HAP-1 (cell line): ENCODE results near the gene RB1.

Experiments
- DNase-seq, 2 experiments: peaks; one replicate each; pipeline ENCODE4 v3.0.0-alpha.2; 2016 to 2020; ENCODE audit warnings: low spot score in 2 of 2
- H3K27me3 ChIP-seq: fragments of 250-450 bp; sonication (Bioruptor Pico); 2 replicates; pipeline ENCODE4 v1.5.1; 2020; ENCODE audit warnings: low read depth, mild to moderate bottlenecking, moderate library complexity
- H3K36me3 ChIP-seq: fragments of 250-450 bp; sonication (Bioruptor Pico); replicated peaks from 2 replicates; pipeline ENCODE4 v1.5.1; 2020; ENCODE audit warnings: mild to moderate bottlenecking
- H3K4me1 ChIP-seq: fragments of 250-450 bp; sonication (Bioruptor Pico); 2 replicates; pipeline ENCODE4 v1.5.1; 2020; ENCODE audit warnings: mild to moderate bottlenecking
- H3K4me3 ChIP-seq: fragments of 250-450 bp; sonication (Bioruptor Pico); 2 replicates; pipeline ENCODE4 v1.5.1; 2020; ENCODE audit warnings: mild to moderate bottlenecking, moderate library complexity
- H3K9me3 ChIP-seq: fragments of 250-450 bp; sonication (Bioruptor Pico); 2 replicates; pipeline ENCODE4 v1.5.1; 2020; ENCODE audit warnings: mild to moderate bottlenecking, moderate library complexity
- in situ Hi-C: fragments of 300-500 bp; cut with MboI; formaldehyde crosslinking; loops from 3 replicates; pipeline ENCODE4 v1.14.3; 2020; ENCODE audit warnings: low sequenced_read_pairs, inconsistent platforms, mixed read lengths

Gene RB1

GRCh38 chr13:48303359-48304142, at the start of gene RB1:
Gene RB1, plus strand, starts transcription at chr13:48303751. Its CDS starts 162 bp downstream, at chr13:48303913.
- Histone ChIP-seq H3K9me3 (no peaks in the 10 kb centered on the region), H3K4me3 (peak within 1 kb of the TSS; percentile 86), H3K36me3 (0 out of 2 replicates have a peak, but pooled peaks cover 4% of the 10 kb centered on the region), H3K4me1 (peaks cover 8% of the 10 kb centered on the region), H3K27me3 (no peaks in the 10 kb centered on the region)
- in situ Hi-C loops, result no loop called here
- peak; percentile 86 to 90 for DNase-seq

DNA sequence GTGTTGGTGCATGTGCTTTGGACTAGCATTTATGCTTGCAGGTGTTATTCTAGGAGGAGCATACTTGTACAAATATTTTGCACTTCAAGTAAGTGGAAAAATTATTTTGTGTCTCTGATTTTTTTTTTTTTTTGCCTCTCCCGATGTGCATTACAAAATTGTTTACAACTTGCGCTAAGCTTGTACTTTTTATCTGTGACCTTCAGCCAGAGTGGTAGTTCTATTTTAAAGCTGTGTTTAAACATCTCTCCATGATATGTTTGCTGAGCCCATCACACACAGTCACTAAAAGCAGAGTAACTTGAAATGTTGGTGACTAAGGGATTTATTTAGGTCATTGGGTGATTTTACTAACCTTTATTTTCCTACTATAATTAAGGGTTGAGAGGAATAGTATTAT, 49.7 kb upstream of the RB1 start:
- H3K9me3 ChIP-seq, result no peaks in the 10 kb centered on the region
- in situ Hi-C loops, result no loop called here
- DNase-seq, result no peak
- no peaks in the 10 kb centered on the region for H3K27me3 ChIP-seq
- H3K4me1 ChIP-seq, result no peaks in the 10 kb centered on the region; the same call in 1 of the 2 replicates
- H3K36me3 ChIP-seq, result peaks cover 33% of the 10 kb centered on the region
- no peak overlapping the region for H3K4me3 ChIP-seq

- Histone ChIP-seq H3K9me3 (no peaks in the 10 kb centered on the region), H3K4me1 (no peaks in the 10 kb centered on the region; the same call in 1 of the 2 replicates), H3K36me3 (peaks cover 39% of the 10 kb centered on the region), H3K4me3 (no peak overlapping the region), H3K27me3 (no peaks in the 10 kb centered on the region)
- DNase-seq, result no peak
- in situ Hi-C loops, result no loop called here
These were observed 48.5 kb upstream of the RB1 start for GRCh38 chr13:48255090-48255489.

- in situ Hi-C loops, result no loop called here
- peaks cover 39% of the 10 kb centered on the region for H3K36me3 ChIP-seq
- DNase-seq, result no peak
These were observed 47.6 kb upstream of the RB1 start for GRCh38 chr13:48255954-48256353.

GRCh38 chr13:48258002-48258401, 45.5 kb upstream of the RB1 start:
- H3K9me3 ChIP-seq, result no peaks in the 10 kb centered on the region
- DNase-seq, result no peak
- in situ Hi-C loops, result no loop called here
- peaks cover 47% of the 10 kb centered on the region for H3K36me3 ChIP-seq
- H3K4me1 ChIP-seq, result no peaks in the 10 kb centered on the region; the same call in 1 of the 2 replicates
- no peaks in the 10 kb centered on the region for H3K27me3 ChIP-seq
- H3K4me3 ChIP-seq, result no peak overlapping the region

More at GRCh38 chr13:48255954-48256353, 47.6 kb upstream of the RB1 start:
- H3K9me3 ChIP-seq, result no peaks in the 10 kb centered on the region
- H3K27me3 ChIP-seq, result no peaks in the 10 kb centered on the region
- no peak overlapping the region for H3K4me3 ChIP-seq
- no peaks in the 10 kb centered on the region; the same call in 1 of the 2 replicates for H3K4me1 ChIP-seq

- H3K36me3 ChIP-seq, result peaks cover 47% of the 10 kb centered on the region
- no peaks in the 10 kb centered on the region for H3K9me3 ChIP-seq
- no peaks in the 10 kb centered on the region; the same call in 1 of the 2 replicates for H3K4me1 ChIP-seq
- no peak overlapping the region for H3K4me3 ChIP-seq
- in situ Hi-C loops, result no loop called here
- no peak for DNase-seq
- no peaks in the 10 kb centered on the region for H3K27me3 ChIP-seq
These were observed 45.1 kb upstream of the RB1 start for GRCh38 chr13:48258430-48258829.

GRCh38 chr13:48260970-48261369, 42.6 kb upstream of the RB1 start:
- peaks cover 39% of the 10 kb centered on the region for H3K36me3 ChIP-seq
- H3K9me3 ChIP-seq, result no peaks in the 10 kb centered on the region
- no peaks in the 10 kb centered on the region for H3K27me3 ChIP-seq
- in situ Hi-C loops, result no loop called here
- no peak for DNase-seq
- no peaks in the 10 kb centered on the region; the same call in 1 of the 2 replicates for H3K4me1 ChIP-seq
- no peak overlapping the region for H3K4me3 ChIP-seq

DNA sequence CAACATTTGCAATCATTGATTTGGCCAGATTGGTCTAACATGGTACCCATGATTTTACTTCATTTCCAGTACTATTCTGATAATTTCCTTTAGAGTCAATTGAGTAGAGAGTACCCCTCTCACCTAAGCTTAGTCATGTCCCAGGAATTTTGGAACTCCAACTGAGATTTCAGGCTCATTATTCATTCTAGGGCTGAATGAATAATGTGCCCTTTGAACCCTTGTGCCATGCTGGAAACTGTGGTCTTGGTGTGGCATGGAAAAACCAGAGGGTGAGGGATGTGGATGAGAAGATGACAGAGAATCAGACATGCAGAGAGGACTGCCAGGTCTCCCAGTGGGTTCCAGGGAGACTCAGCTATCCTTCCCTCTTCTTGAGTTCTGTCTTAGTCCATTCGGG, 40.4 kb upstream of the RB1 start:
- H3K27me3 ChIP-seq, result no peaks in the 10 kb centered on the region
- in situ Hi-C loops, result no loop called here
- peaks cover 20% of the 10 kb centered on the region for H3K36me3 ChIP-seq
- H3K9me3 ChIP-seq, result no peaks in the 10 kb centered on the region
- no peak for DNase-seq
- H3K4me3 ChIP-seq, result no peak overlapping the region
- H3K4me1 ChIP-seq, result peaks cover 6% of the 10 kb centered on the region; the same call in 1 of the 2 replicates

DNA sequence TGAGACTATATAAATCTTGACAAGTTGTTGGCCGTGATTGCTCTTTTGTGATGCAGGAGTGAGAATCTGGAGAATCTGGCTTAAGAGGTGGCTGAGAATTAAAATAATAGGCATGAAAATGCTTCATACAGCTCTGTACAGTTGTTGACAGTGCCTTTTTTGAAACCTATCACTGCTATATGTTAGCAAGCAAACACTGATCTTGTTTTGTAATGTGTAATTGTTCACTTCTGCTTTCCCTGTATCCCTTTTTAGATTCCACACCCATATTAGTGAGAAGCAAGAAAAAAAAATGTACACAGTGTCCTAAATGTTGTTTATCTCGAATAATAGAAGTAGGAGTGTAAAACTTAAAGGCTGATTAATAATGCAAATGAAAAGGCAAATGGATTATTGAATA, 39.5 kb upstream of the RB1 start:
- Histone ChIP-seq H3K4me1 (peaks cover 6% of the 10 kb centered on the region; the same call in 1 of the 2 replicates), H3K36me3 (peaks cover 11% of the 10 kb centered on the region), H3K27me3 (no peaks in the 10 kb centered on the region), H3K4me3 (no peak overlapping the region), H3K9me3 (no peaks in the 10 kb centered on the region)
- DNase-seq, result no peak
- in situ Hi-C loops, result no loop called here

- Histone ChIP-seq H3K27me3 (no peaks in the 10 kb centered on the region), H3K9me3 (no peaks in the 10 kb centered on the region), H3K36me3 (peaks cover 8% of the 10 kb centered on the region), H3K4me3 (no peak overlapping the region), H3K4me1 (peaks cover 6% of the 10 kb centered on the region; the same call in 1 of the 2 replicates)
- DNase-seq, result no peak
- in situ Hi-C loops, result no loop called here
These were observed 38.2 kb upstream of the RB1 start for GRCh38 chr13:48265217-48265815.

DNA sequence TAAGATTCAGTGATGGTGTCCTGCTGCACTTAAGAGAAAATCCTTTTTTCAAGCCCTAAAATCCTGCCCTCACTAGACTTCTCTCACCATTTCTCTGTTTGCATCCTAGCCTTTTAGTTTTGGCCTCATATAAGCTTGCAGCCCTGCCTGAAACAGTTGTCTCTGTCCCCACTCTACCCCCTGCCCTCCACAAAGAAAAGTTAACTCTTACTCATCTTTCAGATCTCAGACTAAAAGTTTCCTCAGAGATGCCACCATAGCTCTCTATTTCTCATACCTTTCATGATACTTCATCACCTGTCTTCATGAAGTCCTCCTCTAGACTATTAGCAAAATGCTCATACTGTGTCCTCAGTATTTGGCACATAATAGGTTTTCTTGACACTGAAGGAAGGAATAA, 37.4 kb upstream of the RB1 start:
- no peak for DNase-seq
- peaks cover 6% of the 10 kb centered on the region; the same call in 1 of the 2 replicates for H3K4me1 ChIP-seq
- in situ Hi-C loops, result no loop called here
- no peak overlapping the region for H3K4me3 ChIP-seq
- H3K9me3 ChIP-seq, result no peaks in the 10 kb centered on the region
- H3K36me3 ChIP-seq, result peaks cover 8% of the 10 kb centered on the region
- no peaks in the 10 kb centered on the region for H3K27me3 ChIP-seq

- in situ Hi-C loops, result no loop called here
- no peaks in the 10 kb centered on the region for H3K9me3 ChIP-seq
These were observed 36.6 kb upstream of the RB1 start for GRCh38 chr13:48266701-48267639.

DNA sequence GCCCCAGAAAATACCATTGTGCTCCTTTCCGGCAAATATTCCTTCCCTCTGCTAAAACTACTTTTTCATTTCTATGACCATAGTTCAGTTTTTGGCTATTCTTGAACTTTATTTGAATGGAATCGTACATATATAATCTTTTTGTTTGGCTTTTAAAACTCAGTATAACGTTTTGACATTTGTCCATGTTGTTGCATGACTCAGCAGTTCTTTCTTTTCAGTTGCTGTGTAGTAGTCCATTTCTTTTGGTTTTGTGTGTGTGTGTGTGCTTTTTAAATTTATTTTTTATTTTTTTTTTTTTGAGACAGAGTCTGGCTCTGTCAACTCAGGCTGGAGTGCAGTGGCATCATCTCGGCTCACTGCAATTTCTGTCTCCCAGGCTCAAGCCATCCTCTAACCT, 35.5 kb upstream of the RB1 start:
- Histone ChIP-seq H3K27me3 (no peaks in the 10 kb centered on the region), H3K36me3 (no peaks in the 10 kb centered on the region), H3K4me3 (no peak overlapping the region), H3K9me3 (no peaks in the 10 kb centered on the region), H3K4me1 (peaks cover 6% of the 10 kb centered on the region; the same call in 1 of the 2 replicates)
- no peak for DNase-seq
- in situ Hi-C loops, result no loop called here

More at GRCh38 chr13:48266701-48267639, 36.6 kb upstream of the RB1 start:
- no peak overlapping the region for H3K4me3 ChIP-seq
- H3K36me3 ChIP-seq, result peaks cover 6% of the 10 kb centered on the region
- no peaks in the 10 kb centered on the region for H3K27me3 ChIP-seq
- DNase-seq, result no peak
- peaks cover 6% of the 10 kb centered on the region; the same call in 1 of the 2 replicates for H3K4me1 ChIP-seq
